ENCODE results near the gene HLA-B. TPM values are rescaled to one million over a fixed set of nuclear protein-coding genes. Genes with fewer than 3 reads are reported as not detected.

HLA-B gene
- total RNA-seq, 1 experiment from 2014 or later, result 68.6 TPM

DNA sequence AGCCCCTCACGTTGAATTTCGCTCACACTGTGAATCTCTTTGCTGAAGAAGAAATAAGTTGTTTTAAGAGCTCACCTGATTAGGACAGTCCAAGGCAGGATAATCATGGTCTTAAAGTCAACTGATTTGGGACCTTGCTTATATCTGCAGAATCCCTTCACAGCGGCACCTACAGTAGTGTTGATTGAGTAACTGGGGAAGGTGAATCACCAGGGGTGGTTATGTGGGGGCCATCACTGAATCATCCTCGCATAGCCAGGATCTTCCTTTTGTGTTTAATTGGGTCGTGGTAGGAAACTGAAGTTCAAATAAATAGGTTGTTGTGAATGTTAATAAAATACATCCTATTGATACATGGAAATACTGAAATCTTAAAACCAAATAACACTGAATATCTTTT is 26.2 kb upstream of the HLA-B start:
- H3K9me3 ChIP-seq (ENCODE audit: control insufficient read depth, low read depth, low read length), result no peaks in the 10 kb centered on the region
- H2BK12ac ChIP-seq (ENCODE audit: insufficient read length, low read depth, low read length), result no peak overlapping the region
- no peak overlapping the region for H3K14ac ChIP-seq (ENCODE audit: insufficient read depth, low read length)
- no peaks in the 10 kb centered on the region for H3K36me3 Mint-ChIP-seq (ENCODE audit: insufficient read depth in 1 of 3, low read depth in 3 of 3)
- no peak overlapping the region for H4K91ac ChIP-seq (ENCODE audit: insufficient read length, low read depth, low read length)
- H4K5ac ChIP-seq (ENCODE audit: insufficient read length, low read depth, low read length), result no peak overlapping the region
- no peaks in the 10 kb centered on the region for H3K79me1 ChIP-seq (ENCODE audit: insufficient read depth, low read depth, low read length, poor library complexity, severe bottlenecking)
- no peak overlapping the region for H3K56ac ChIP-seq (ENCODE audit: insufficient read length, low read depth, low read length)
- no peak overlapping the region for H2BK5ac ChIP-seq (ENCODE audit: insufficient read length, low read length)
- H3K4ac ChIP-seq (ENCODE audit: low read depth, low read length), result no peak overlapping the region
- H2BK120ac ChIP-seq (ENCODE audit: low read depth, low read length, poor library complexity, severe bottlenecking), result no peak overlapping the region
- no peaks in the 10 kb centered on the region for H3K9me3 Mint-ChIP-seq
- no peak overlapping the region for H3K27ac ChIP-seq (ENCODE audit: insufficient read length, low read depth, low read length)
- H3K4me1 ChIP-seq (ENCODE audit: insufficient read depth, low read length), result no peaks in the 10 kb centered on the region
- no CpG with 5 or more reads among the region's 5 CpGs for WGBS (ENCODE audit: extremely low coverage, insufficient read length, low lambda C conversion rate)
- TF ChIP-seq, protein P1, sequence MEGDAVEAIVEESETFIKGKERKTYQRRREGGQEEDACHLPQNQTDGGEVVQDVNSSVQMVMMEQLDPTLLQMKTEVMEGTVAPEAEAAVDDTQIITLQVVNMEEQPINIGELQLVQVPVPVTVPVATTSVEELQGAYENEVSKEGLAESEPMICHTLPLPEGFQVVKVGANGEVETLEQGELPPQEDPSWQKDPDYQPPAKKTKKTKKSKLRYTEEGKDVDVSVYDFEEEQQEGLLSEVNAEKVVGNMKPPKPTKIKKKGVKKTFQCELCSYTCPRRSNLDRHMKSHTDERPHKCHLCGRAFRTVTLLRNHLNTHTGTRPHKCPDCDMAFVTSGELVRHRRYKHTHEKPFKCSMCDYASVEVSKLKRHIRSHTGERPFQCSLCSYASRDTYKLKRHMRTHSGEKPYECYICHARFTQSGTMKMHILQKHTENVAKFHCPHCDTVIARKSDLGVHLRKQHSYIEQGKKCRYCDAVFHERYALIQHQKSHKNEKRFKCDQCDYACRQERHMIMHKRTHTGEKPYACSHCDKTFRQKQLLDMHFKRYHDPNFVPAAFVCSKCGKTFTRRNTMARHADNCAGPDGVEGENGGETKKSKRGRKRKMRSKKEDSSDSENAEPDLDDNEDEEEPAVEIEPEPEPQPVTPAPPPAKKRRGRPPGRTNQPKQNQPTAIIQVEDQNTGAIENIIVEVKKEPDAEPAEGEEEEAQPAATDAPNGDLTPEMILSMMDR (conservative IDR thresholded peaks at IDR 0.05), result no peak
- H3K9ac ChIP-seq (ENCODE audit: extremely low read depth, insufficient read length, low read length), result no peak overlapping the region
- H3K27me3 ChIP-seq (ENCODE audit: insufficient read depth, low read length), result no peaks in the 10 kb centered on the region; the same call in 1 of the 2 replicates
- DNase-seq, result no peak
- H3K4me3 Mint-ChIP-seq, result no peak overlapping the region
- no peak overlapping the region for H2BK15ac ChIP-seq (ENCODE audit: low read depth, low read length)
- H3K4me2 ChIP-seq (ENCODE audit: insufficient read depth, insufficient read length, low read length), result no peak overlapping the region
- no peak overlapping the region for H4K8ac ChIP-seq (replicated peaks; ENCODE audit: insufficient read length, low read depth, low read length)
- no peak overlapping the region for H3K23ac ChIP-seq (ENCODE audit: insufficient read length, low read depth, low read length)
- no peaks in the 10 kb centered on the region for H4K20me1 ChIP-seq (ENCODE audit: control insufficient read depth, insufficient read depth, insufficient read length)
- no peak overlapping the region for H3K27ac Mint-ChIP-seq
- peaks cover 5% of the 10 kb centered on the region for H3K27me3 Mint-ChIP-seq (ENCODE audit: low read depth)
- H3K18ac ChIP-seq (ENCODE audit: insufficient read length, low read depth, low read length), result no peak overlapping the region
- H3K23me2 ChIP-seq (ENCODE audit: insufficient read length, low read depth, low read length, poor library complexity, severe bottlenecking), result no peaks in the 10 kb centered on the region
- H2BK20ac ChIP-seq (ENCODE audit: low read depth, low read length, poor library complexity, severe bottlenecking), result no peak overlapping the region
- H2AFZ ChIP-seq (ENCODE audit: low read length), result no peak overlapping the region
- H3K79me2 ChIP-seq (ENCODE audit: insufficient read depth, low read length), result no peaks in the 10 kb centered on the region
- H2AK5ac ChIP-seq (ENCODE audit: insufficient read length, low read length), result no peak overlapping the region
- H3T11ph ChIP-seq (ENCODE audit: low read length), result no peak overlapping the region
- peaks cover 8 to 11% of the 10 kb centered on the region in 2 experiments for H3K4me1 Mint-ChIP-seq
